ENCODE measurements around the gene TARS3. TPM values are rescaled to one million over a fixed set of nuclear protein-coding genes. Genes with fewer than 3 reads are reported as not detected.
A peak's percentile ranks its signal among the peaks of the same experiment; 100 is the strongest.
"Not testable (repeated sequence)": the region's sequence is repeated elsewhere in the genome, so short reads cannot be mapped to it uniquely, and the experiment has no call there.

Gene TARS3
- total and polyA plus RNA-seq, 12 donors = 8.1 to 42.5 (median 33.8) TPM

GRCh38 chr15:101633356-101633755, 90.9 kb downstream of the TARS3 start:
- Histone ChIP-seq H3K36me3 (peaks cover 0 to 17% (median 0%) of the 10 kb centered on the region in 9 donors), H3K27me3 (no peaks in the 10 kb centered on the region), H3K27ac (no peak overlapping the region), H3K9me3 (no peaks in the 10 kb centered on the region), H3K4me3 (no peak overlapping the region), H3K4me1 (no peaks in the 10 kb centered on the region)
- 87 to 94% methylated on average over 3 of the region's 3 CpGs for WGBS, 2 donors
- ATAC-seq (no peak), DNase-seq (no peak)
- no peak for TF ChIP-seq CTCF (IDR thresholded peaks at IDR 0.05)
- intact Hi-C loops (cut with DNase I) = no loop called here

GRCh38 chr15:101626729-101627128, 97.5 kb downstream of the TARS3 start:
- H3K27me3 ChIP-seq; H3K4me1 ChIP-seq; intact Hi-C loops (cut with DNase I); H3K27ac ChIP-seq; H3K4me3 ChIP-seq; H3K36me3 ChIP-seq; ATAC-seq; DNase-seq: not testable (repeated sequence)
- H3K9me3 ChIP-seq = peaks cover 0 to 26% (median 3%) of the 10 kb centered on the region in 11 donors
- 88% methylated on average over 15 of the region's 15 CpGs; no CpG with 5 or more reads in 1 of the 2 donors for WGBS, 2 donors

- 41 to 69% methylated on average over 1 of the region's 1 CpG for WGBS, 2 donors
- no peak for TF ChIP-seq CTCF (IDR thresholded peaks at IDR 0.05)
- peaks cover 0 to 8% (median 5%) of the 10 kb centered on the region in 9 donors for H3K4me1 ChIP-seq
- ATAC-seq (peak; percentile 25 to 97 (median 84)), DNase-seq (no peak)
- peaks cover 0 to 6% (median 0%) of the 10 kb centered on the region in 9 donors for H3K36me3 ChIP-seq
- H3K27ac ChIP-seq = peak overlapping the region in 6 of 10 donors; percentile 25 to 73 (median 41)
- no peak overlapping the region for H3K4me3 ChIP-seq
- intact Hi-C loops (cut with DNase I) = no loop called here
- no peaks in the 10 kb centered on the region for H3K27me3 ChIP-seq
- H3K9me3 ChIP-seq = peaks cover 0 to 26% (median 3%) of the 10 kb centered on the region in 11 donors
Measured at GRCh38 chr15:101625980-101626379, 98.3 kb downstream of the TARS3 start.

- no peak for TF ChIP-seq CTCF (IDR thresholded peaks at IDR 0.05)
- intact Hi-C loops (cut with DNase I) = no loop called here
Measured at GRCh38 chr15:101625184-101625583, 99.1 kb downstream of the TARS3 start.

More at GRCh38 chr15:101625184-101625583, 99.1 kb downstream of the TARS3 start:
- Histone ChIP-seq H3K36me3 (peaks cover 0 to 6% (median 0%) of the 10 kb centered on the region in 9 donors), H3K4me3 (no peak overlapping the region), H3K9me3 (peaks cover 0 to 26% (median 3%) of the 10 kb centered on the region in 11 donors), H3K27me3 (no peaks in the 10 kb centered on the region), H3K27ac (peak overlapping the region in 5 of 10 donors; percentile 28 to 73 (median 51)), H3K4me1 (peaks cover 0 to 16% (median 7%) of the 10 kb centered on the region in 9 donors)
- DNase-seq (no peak), ATAC-seq (peak in 1 of 8 donors; percentile 20)
- 91 to 100% methylated on average over 1 of the region's 1 CpG for WGBS, 2 donors
